HCT116 (cell line): Measurements from ENCODE around the gene GATB. TPM values are rescaled to one million over a fixed set of nuclear protein-coding genes. Genes with fewer than 3 reads are reported as not detected.

ENCODE experiments used
- ATAC-seq: fragments of 200-7000 bp; cut with Tn5 transposase; 2 replicates; pipeline ENCODE4 v1.9.1; 2020; ENCODE audit warnings: mild to moderate bottlenecking, moderate library complexity
- BruUV-seq: library from RNA; stranded (reverse); fragments of 400-500 nt; replicated peaks from 2 replicates; lab custom pipeline; 2021; lab: Mats Ljungman, UMichigan
- CTCF ChIA-PET: fragments of 300-600 bp; sonication (Branson Sonifier 250); formaldehyde crosslinking; loops from one replicate; lab custom pipeline; 2021; ENCODE audit warnings: antibody characterized with exemption; lab: Charles Lee
- POLR2A ChIA-PET: fragments of 300-600, 350-600 bp; sonication (Branson Sonifier 250); formaldehyde crosslinking; loops from one replicate; lab custom pipeline; 2021; ENCODE audit warnings: antibody characterized with exemption; lab: Charles Lee
- RAD21 ChIA-PET, 2 experiments: fragments of 300-600 bp; sonication (Branson Sonifier 250); formaldehyde crosslinking; loops; one replicate each; lab custom pipeline; 2023; ENCODE audit warnings: low total read pairs in 2 of 2; ENCODE audit not compliant: uncharacterized antibody in 2 of 2, unreplicated experiment in 2 of 2, low non-redundant PET in 1 of 2; lab: Charles Lee
- DNase-seq: peaks from one replicate; pipeline ENCODE4 v3.0.0-alpha.2; 2010; ENCODE audit warnings: low read depth, low spot score
- H2AFZ ChIP-seq: fragments of 200-600 bp; shearing (Covaris generic), sonication (generic); 2 replicates; pipeline ENCODE4 v1.6.1; 2017; ENCODE audit warnings: low read depth, mixed run types, mixed read lengths, antibody characterized with exemption, low read length; ENCODE audit not compliant: poor library complexity, severe bottlenecking
- H3K27ac ChIP-seq: 2 replicates; pipeline ENCODE4 v1.5.1; 2012; ENCODE audit warnings: low read depth, low read length
- H3K27me3 ChIP-seq: fragments of 200-600 bp; sonication (generic); 2 replicates; pipeline ENCODE4 v1.6.1; 2016; ENCODE audit warnings: mixed run types, low read length, mixed read lengths; ENCODE audit not compliant: insufficient read depth
- H3K36me3 ChIP-seq, 2 experiments: fragments of 200-500 bp in 1 of 2; fragments of 200-600 bp in 1 of 2; sonication (Bioruptor generic) in 1 of 2; sonication (generic) in 1 of 2; 2 replicates each; pipeline versions ENCODE4 v1.5.1 to v1.6.1; 2014 to 2016; ENCODE audit warnings: low read length in 2 of 2, inconsistent platforms in 1 of 2, mixed read lengths in 1 of 2, mixed run types in 1 of 2; ENCODE audit not compliant: insufficient read depth in 2 of 2, control insufficient read depth in 1 of 2
- H3K4me1 ChIP-seq, 2 experiments: fragments of 200-600 bp in 1 of 2; sonication (generic) in 1 of 2; 2 replicates each; pipeline versions ENCODE4 v1.5.1 to v1.6.1; 2012 to 2017; ENCODE audit warnings: low read length in 2 of 2, inconsistent platforms in 1 of 2, mild to moderate bottlenecking in 1 of 2, mixed read lengths in 1 of 2, mixed run types in 1 of 2, moderate library complexity in 1 of 2; ENCODE audit not compliant: insufficient read depth in 2 of 2, control insufficient read depth in 1 of 2
- H3K4me2 ChIP-seq: fragments of 200-600 bp; sonication (generic); 2 replicates; pipeline ENCODE4 v1.6.1; 2017; ENCODE audit warnings: mixed run types, low read length, mixed read lengths
- H3K4me3 ChIP-seq, 2 experiments: fragments of 200-600 bp in 1 of 2; sonication (generic) in 1 of 2; replicated peaks in 1 of 2; 2 replicates each; pipeline ENCODE4 v1.5.1; 2011 to 2016; ENCODE audit warnings: low read length in 2 of 2, control low read depth in 1 of 2, low read depth in 1 of 2, mild to moderate bottlenecking in 1 of 2, mixed read lengths in 1 of 2, mixed run types in 1 of 2
- H3K79me2 ChIP-seq: fragments of 200-600 bp; sonication (generic); 2 replicates; pipeline ENCODE4 v1.6.1; 2017; ENCODE audit warnings: mild to moderate bottlenecking, mixed run types, low read length, moderate library complexity, mixed read lengths; ENCODE audit not compliant: insufficient read depth
- H3K9ac ChIP-seq: fragments of 200-600 bp; sonication (generic); 2 replicates; pipeline ENCODE4 v1.6.1; 2016; ENCODE audit warnings: low read length, mixed read lengths
- H3K9me2 ChIP-seq: fragments of 200-600 bp; sonication (generic), shearing (Covaris generic); 2 replicates; pipeline ENCODE4 v1.6.1; 2017; ENCODE audit warnings: mixed run types, mild to moderate bottlenecking, moderate library complexity; ENCODE audit not compliant: insufficient read depth
- H3K9me3 ChIP-seq, 2 experiments: fragments of 200-500 bp in 1 of 2; fragments of 200-600 bp in 1 of 2; sonication (Bioruptor generic) in 1 of 2; sonication (generic) in 1 of 2; 2 replicates each; pipeline ENCODE4 v1.6.1; 2014 to 2017; ENCODE audit warnings: low read length in 2 of 2, mixed read lengths in 2 of 2, inconsistent platforms in 1 of 2, low read depth in 1 of 2, mild to moderate bottlenecking in 1 of 2, mixed run types in 1 of 2, moderate library complexity in 1 of 2; ENCODE audit not compliant: control insufficient read depth in 1 of 2, insufficient read depth in 1 of 2
- H4K20me1 ChIP-seq: fragments of 200-600 bp; sonication (generic), shearing (Covaris generic); 2 replicates; pipeline ENCODE4 v1.6.1; 2017; ENCODE audit warnings: mixed run types, mild to moderate bottlenecking, moderate library complexity; ENCODE audit not compliant: insufficient read depth
- ATF3 ChIP-seq: IDR thresholded peaks from 2 replicates; pipeline ENCODE4 v1.6.1; 2012
- CBX3 ChIP-seq: IDR thresholded peaks from 2 replicates; pipeline ENCODE4 v1.6.1; 2012; ENCODE audit warnings: low read depth
- CEBPB ChIP-seq: IDR thresholded peaks from 2 replicates; pipeline ENCODE4 v1.6.1; 2012; ENCODE audit warnings: low read depth
- EGR1 ChIP-seq: IDR thresholded peaks from 2 replicates; pipeline ENCODE4 v1.6.1; 2012; ENCODE audit warnings: low read depth
- ELF1 ChIP-seq: IDR thresholded peaks from 2 replicates; pipeline ENCODE4 v1.6.1; 2012; ENCODE audit warnings: low read depth, borderline replicate concordance
- EZH2phosphoT487 ChIP-seq: fragments of 200-600 bp; IDR thresholded peaks from 2 replicates; pipeline ENCODE4 v1.6.1; 2018; ENCODE audit warnings: antibody characterized with exemption, borderline replicate concordance
- FOSL1 ChIP-seq: IDR thresholded peaks from 2 replicates; pipeline ENCODE4 v1.6.1; 2012; ENCODE audit warnings: low read depth
- JUND ChIP-seq: IDR thresholded peaks from 2 replicates; pipeline ENCODE4 v1.6.1; 2012
- POLR2A ChIP-seq: IDR thresholded peaks from 2 replicates; pipeline ENCODE4 v1.7.0; 2011; ENCODE audit warnings: borderline replicate concordance; ENCODE audit not compliant: insufficient read depth, insufficient read length; ENCODE audit errors: extremely low read depth
- RAD21 ChIP-seq: IDR thresholded peaks from 2 replicates; pipeline ENCODE4 v1.6.1; 2012; ENCODE audit warnings: low read depth, mild to moderate bottlenecking
- REST ChIP-seq: IDR thresholded peaks from 2 replicates; pipeline ENCODE4 v1.6.1; 2012; ENCODE audit warnings: low read depth
- SIN3A ChIP-seq: IDR thresholded peaks from 2 replicates; pipeline ENCODE4 v1.6.1; 2012; ENCODE audit warnings: low read depth
- SRF ChIP-seq: IDR thresholded peaks from 2 replicates; pipeline ENCODE4 v1.6.1; 2012; ENCODE audit warnings: low read depth
- ZBTB33 ChIP-seq: IDR thresholded peaks from 2 replicates; pipeline ENCODE4 v1.6.1; 2011; ENCODE audit warnings: mild to moderate bottlenecking, low read length, moderate library complexity; ENCODE audit not compliant: insufficient replicate concordance; ENCODE audit errors: extremely low read depth
- ZNF274 ChIP-seq: fragments of 200-500 bp; sonication (Bioruptor generic); IDR thresholded peaks from 2 replicates; pipeline ENCODE4 v1.6.1; 2014; ENCODE audit warnings: mild to moderate bottlenecking, low read depth, low read length, inconsistent platforms
- intact Hi-C: fragments of 100-400 bp; cut with micrococcal nuclease; formaldehyde crosslinking; loops from 2 replicates; pipeline ENCODE4 v1.10.0; 2022
- total RNA-seq: library from RNA; stranded (reverse); gene quantifications from one replicate; pipeline ENCODE4 v1.2.1, GENCODE V29; 2021; ENCODE audit not compliant: unreplicated experiment

Gene GATB
- total RNA-seq, 1 experiment from 2014 or later = 29.3 TPM

GRCh38 chr4:151784706-151785105, 23.9 kb upstream of the GATB start:
- Histone ChIP-seq H3K9ac (no peak overlapping the region), H2AFZ (no peak overlapping the region), H3K27ac (no peak overlapping the region), H4K20me1 (no peaks in the 10 kb centered on the region), H3K79me2 (no peaks in the 10 kb centered on the region), H3K9me2 (no peaks in the 10 kb centered on the region), H3K4me2 (no peak overlapping the region), H3K4me3 (no peak overlapping the region), H3K27me3 (no peaks in the 10 kb centered on the region), H3K36me3 (no peaks in the 10 kb centered on the region), H3K4me1 (no peaks in the 10 kb centered on the region), H3K9me3 (no peaks in the 10 kb centered on the region)
- no TSS peak for BruUV-seq
- RAD21 ChIA-PET = no interaction called here
- POLR2A ChIA-PET = no interaction called here
- ATAC-seq (no peak), DNase-seq (no peak)
- CTCF ChIA-PET = no interaction called here
- no peak for TF ChIP-seq CEBPB
- no peak for TF ChIP-seq EGR1
- no peak for TF ChIP-seq FOSL1
- TF ChIP-seq ZBTB33 = no peak
- no peak for TF ChIP-seq ATF3
- no peak for TF ChIP-seq SIN3A
- no peak for TF ChIP-seq JUND
- TF ChIP-seq SRF = no peak
- intact Hi-C loops = no loop called here

GRCh38 chr4:151783867-151784266, 23.1 kb upstream of the GATB start:
- ChIA-PET RAD21 (no interaction called here), CTCF (no interaction called here), POLR2A (no interaction called here)
- ATAC-seq (no peak), DNase-seq (no peak)
- Histone ChIP-seq H3K9me2 (no peaks in the 10 kb centered on the region), H3K4me1 (no peaks in the 10 kb centered on the region), H2AFZ (no peak overlapping the region), H3K9ac (no peak overlapping the region), H3K27me3 (no peaks in the 10 kb centered on the region), H3K4me3 (no peak overlapping the region), H3K9me3 (no peaks in the 10 kb centered on the region), H4K20me1 (no peaks in the 10 kb centered on the region), H3K4me2 (no peak overlapping the region), H3K36me3 (no peaks in the 10 kb centered on the region), H3K79me2 (no peaks in the 10 kb centered on the region), H3K27ac (no peak overlapping the region)
- no TSS peak for BruUV-seq
- intact Hi-C loops = no loop called here
- no peak for TF ChIP-seq EZH2phosphoT487
- TF ChIP-seq REST = no peak
- TF ChIP-seq ELF1 = no peak
- no peak for TF ChIP-seq POLR2A
- TF ChIP-seq RAD21 = no peak
- no peak for TF ChIP-seq ZNF274
- no peak for TF ChIP-seq CEBPB
- TF ChIP-seq CBX3 = no peak
- TF ChIP-seq ZBTB33 = no peak
